ENCODE data around the gene NFX1.
A peak's percentile ranks its signal among the peaks of the same experiment; 100 is the strongest.
"Not testable (repeated sequence)": the region's sequence is repeated elsewhere in the genome, so short reads cannot be mapped to it uniquely, and the experiment has no call there.

The NFX1 gene

DNA sequence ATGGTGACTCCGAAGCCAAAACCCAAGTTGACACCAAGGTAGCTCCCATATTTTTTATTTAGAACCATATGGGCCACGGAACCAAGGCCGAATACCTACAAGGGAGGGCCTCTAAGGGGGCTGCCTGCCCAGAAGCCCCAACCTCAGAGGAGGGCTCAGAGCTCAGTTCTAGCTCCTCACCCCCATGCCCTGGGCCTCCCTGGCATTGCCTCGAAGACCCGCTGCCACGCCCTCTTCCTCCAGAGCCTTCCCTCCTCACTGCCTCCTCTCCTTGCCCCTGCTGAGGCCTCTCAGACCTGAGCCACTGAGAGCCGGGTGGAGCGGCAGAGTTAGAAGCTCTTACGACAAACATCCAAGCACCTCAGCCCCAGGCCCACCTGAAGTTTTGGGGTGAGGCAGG lies 96.7 kb downstream of the NFX1 start:
- DNase-seq (ENCODE audit: low read depth, low spot score), result not testable (repeated sequence)

DNA sequence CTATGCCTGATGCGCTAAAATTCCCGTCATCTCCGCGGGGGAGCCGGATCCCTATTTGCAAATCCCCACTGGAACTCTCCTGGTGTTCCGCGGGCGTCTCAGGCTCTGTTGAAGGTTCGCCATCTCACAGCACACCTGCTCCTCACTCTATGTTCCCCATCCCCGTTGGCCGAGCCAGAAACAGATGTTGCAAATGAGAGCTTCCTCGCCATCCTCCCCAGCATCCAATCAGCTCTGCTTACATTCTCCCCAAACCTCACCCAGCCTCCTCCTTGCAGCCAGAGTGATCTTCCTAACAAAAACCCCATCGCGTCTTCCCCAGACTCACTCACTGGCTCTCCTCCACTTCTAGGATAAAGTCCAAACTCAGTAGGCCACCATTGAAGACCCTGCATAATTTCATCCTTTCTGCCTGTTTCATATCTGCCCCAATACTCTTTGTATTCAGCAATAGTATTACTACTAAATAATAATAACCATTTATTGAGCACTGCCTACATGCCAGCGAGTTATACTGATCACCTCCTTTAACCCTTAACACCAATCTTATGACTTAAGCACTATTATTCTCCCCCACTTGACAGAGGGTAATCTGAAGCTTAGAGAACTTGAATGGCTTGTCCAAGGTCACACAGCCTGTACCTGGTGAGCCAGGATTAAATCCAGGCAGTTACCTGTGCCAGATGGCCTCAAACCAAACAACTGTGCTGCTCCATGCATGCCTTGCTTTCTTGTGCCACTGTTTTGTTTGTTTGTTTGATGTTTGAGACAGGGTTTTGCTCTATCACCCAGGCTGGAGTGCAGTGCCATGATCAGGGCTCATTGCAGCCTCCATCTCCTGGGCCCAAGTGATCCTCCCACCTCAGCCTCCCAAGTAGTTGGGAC lies 98.0 kb downstream of the NFX1 start:
- DNase-seq (ENCODE audit: low read depth, low spot score), result no peak

DNA sequence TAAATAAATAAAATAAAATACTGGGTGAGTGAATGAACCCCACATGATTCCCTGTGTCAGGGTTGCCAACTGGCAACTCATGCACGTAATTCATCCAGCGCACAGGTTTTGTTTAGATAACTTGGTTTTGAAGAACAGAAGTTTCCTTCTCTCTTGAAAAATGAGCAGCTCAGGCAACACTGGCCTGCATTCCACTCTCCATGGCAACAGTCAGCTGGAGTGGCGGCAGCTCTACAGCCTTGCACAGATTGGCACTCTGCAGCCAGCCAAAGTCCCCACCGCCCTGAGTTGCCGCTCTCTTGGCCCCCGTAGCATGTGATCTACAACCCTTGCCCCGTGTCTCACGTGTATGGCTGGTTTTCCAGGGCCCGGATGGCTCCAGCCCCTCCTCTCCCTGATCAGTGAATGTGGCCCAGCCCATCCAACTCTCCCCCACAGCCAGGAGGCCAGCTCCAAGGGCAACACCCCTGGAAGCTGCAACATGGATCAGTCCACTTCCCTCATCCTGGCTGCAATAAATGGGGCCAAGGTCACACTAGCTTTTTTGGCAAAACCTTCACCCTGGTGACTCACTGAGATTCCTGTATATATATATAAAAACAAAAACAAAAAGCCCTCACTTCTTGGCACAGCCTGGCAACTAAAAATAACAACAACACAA lies 100.9 kb downstream of the NFX1 start:
- peak; percentile 90 for DNase-seq (ENCODE audit: low read depth, low spot score)

- not testable (repeated sequence) for DNase-seq (ENCODE audit: low read depth, low spot score)
Observed at GRCh38 chr9:33392591-33393021, 102.3 kb downstream of the NFX1 start.

GRCh38 chr9:33393581-33393980 lies 103.3 kb downstream of the NFX1 start:
- no peak for DNase-seq (ENCODE audit: low read depth, low spot score)

DNA sequence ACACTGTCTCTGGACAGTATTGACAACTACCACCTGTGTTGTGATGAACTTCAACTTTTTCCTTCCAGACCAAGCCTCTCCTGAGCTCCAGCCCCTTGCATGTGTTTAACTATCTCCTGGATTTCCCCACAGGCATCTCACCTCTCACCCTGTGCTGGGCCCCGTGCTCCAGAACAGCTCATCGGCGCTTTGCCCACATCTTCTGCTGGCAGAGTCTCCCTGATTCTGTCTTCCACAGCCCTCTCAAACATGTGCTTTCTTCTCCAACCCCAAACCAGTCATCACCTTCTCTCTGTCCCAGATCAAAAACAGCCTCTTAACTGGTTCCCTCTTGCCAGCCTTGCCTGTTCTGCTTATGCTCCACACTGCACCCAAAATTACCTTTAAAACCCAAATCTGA lies 103.7 kb downstream of the NFX1 start:
- DNase-seq (ENCODE audit: low read depth, low spot score), result not testable (repeated sequence)

GRCh38 chr9:33395159-33395879 lies 105.0 kb downstream of the NFX1 start:
- DNase-seq (ENCODE audit: low read depth, low spot score), result not testable (repeated sequence)

DNA sequence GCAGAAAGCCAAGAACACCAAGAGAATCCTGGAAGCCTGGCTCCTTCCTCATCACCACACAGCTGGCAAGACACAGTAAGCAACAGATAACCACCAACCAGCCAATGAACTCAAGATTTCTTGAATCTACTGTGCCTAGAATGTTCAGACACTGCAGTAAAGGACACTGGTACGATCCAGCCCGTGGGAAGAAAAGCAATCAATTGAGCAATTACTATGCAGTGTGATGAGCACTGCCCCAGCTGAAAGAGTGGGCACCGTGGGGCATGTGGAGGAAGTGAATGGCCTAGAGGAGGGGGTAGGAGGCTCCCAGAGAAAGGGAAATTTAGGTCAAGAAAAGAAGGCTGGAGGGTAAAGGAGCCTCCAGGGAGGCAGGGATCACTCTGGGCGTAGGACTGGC lies 107.5 kb downstream of the NFX1 start:
- DNase-seq (ENCODE audit: low read depth, low spot score), result not testable (repeated sequence)

GRCh38 chr9:33399047-33399446 lies 108.7 kb downstream of the NFX1 start:
- not testable (repeated sequence) for DNase-seq (ENCODE audit: low read depth, low spot score)

DNA sequence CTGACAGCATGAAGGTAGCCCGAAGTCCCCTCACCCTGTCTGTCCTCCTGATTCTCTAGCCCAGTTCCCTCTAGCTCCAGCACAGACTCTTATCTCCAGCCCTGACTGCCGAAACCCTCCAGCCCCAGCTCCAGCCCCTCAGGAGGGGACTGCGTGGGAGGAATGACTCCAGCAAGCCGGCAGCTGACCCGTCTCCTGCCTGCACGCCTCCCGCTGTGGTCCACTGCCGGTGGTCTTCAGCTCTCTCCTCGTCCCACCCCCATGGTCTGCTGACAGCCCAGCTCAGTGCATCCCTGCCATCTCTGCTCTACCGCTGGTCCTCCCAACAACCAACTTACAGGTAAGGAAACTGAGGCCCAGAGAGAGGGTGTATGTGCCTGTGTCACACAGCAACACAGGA lies 111.5 kb downstream of the NFX1 start:
- DNase-seq (ENCODE audit: low read depth, low spot score), result not testable (repeated sequence)

DNA sequence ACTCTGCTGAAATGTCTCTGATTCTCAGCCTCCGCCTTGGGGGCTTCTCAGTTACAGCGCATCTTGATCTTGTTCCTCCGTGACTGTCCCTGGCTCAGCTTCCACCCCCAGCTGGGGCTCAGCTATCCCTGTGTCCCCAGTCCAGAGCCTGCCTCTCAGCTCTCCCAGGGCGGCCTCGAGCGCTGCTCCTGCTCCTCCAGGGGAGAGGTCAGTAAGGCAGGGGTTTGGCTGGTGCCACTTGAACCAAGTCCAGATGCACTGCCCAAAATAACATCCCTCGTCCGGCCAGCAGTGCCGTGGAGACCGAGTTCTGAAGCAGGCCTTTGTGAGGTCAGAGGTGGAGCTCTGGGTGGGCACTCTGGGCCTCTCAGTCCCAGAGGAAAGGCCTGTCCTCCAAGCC lies 112.1 kb downstream of the NFX1 start, which contains the start of gene AQP7:
AQP7 (minus strand) TSS at position 198 of the 400 bp plus-strand sequence. CDS start 1,306 bp downstream, outside the sequence.
- DNase-seq (ENCODE audit: low read depth, low spot score), result not testable (repeated sequence)

- DNase-seq (ENCODE audit: low read depth, low spot score), result no peak
Observed at GRCh38 chr9:33403941-33404787, 113.8 kb downstream of the NFX1 start.

DNA sequence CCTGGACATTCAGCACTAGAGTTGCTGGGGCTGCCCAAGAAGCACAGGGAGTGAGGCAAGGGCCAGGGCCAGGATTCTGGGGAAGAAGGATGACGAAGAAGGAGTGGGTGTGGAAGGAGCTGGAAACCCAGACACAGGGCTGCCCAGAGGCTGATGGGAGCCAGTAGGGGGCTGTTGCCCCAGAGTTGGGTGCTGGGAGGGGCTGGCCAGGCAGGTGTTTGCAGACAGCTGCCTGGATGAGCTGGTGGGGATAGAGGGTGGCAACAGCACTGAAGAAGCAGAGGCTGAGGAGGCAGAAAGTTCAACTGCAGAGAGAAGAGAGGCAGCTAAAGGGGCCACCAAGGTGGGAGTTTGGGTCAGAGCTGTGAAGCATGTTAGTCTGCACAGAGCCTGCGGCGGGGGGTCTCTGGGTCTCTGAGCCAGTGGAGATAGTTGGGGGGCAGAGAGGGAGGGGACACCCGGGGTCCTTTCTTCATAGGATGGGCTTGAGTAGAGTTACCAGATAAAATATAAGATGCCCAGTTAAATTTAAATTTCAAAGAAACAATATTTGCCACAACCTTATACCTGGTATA lies 114.6 kb downstream of the NFX1 start:
- no peak for DNase-seq (ENCODE audit: low read depth, low spot score)

DNA sequence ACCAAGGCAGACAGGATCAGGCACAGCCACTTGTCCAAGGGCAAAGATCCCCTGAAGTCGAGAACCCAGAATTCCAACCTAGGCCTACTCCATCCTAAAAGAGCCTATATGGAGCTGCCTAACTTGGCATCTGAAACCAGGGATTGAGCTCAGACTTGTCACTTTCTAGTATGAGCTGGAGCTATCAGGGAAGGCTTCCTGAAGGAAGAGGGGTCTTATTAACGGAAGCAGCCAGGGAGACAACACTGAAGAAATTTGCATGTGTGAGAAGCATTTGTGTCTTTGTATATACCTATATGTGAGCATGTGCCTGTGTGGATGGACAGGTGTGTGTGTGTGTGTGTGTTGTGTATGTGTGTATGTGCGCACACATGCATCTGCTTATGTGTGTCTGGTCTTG lies 116.7 kb downstream of the NFX1 start:
- DNase-seq (ENCODE audit: low read depth, low spot score), result no peak

DNA sequence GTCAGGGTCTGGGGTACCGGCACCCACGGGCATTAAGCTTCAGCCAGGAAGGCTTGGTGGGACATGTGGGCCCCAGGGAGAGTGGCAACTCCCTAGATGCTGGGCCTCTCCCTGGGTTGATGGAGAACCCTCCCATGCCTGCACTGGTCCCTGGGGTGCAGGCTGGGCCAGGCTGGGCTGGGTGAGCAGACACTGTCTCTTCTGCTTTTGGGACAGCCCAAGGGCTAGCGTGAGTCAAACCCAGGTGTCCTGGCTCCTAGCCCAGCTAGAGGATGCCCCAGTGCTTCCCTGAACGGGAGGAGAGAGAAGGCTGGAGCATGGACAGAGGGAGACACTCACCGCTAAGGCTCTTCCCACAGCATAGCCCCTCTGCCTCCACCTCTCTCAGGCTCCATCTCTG lies 117.8 kb downstream of the NFX1 start:
- no peak for DNase-seq (ENCODE audit: low read depth, low spot score)

DNA sequence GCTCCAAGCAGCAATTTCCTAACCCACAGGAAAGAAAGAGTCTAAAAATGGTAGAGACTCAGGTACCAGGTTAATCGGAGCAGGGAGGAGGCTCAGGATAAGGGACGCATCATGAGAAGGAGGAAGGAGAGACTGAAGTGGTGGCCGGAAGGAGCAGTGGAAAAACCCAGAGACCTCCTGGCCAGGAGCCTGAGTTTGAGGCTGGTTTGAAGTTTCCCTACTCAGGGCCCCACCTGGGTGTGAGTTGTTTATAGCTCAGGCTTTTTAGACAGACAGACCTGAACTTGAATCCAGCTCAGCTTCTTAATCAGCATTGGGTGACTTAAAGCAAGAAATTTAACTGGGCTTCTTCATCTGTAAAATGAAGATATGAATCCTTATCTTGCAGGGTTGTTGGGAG lies 124.0 kb downstream of the NFX1 start:
- DNase-seq (ENCODE audit: low read depth, low spot score), result no peak

- no peak for DNase-seq (ENCODE audit: low read depth, low spot score)
Observed at GRCh38 chr9:33414889-33415500, 124.7 kb downstream of the NFX1 start.

DNA sequence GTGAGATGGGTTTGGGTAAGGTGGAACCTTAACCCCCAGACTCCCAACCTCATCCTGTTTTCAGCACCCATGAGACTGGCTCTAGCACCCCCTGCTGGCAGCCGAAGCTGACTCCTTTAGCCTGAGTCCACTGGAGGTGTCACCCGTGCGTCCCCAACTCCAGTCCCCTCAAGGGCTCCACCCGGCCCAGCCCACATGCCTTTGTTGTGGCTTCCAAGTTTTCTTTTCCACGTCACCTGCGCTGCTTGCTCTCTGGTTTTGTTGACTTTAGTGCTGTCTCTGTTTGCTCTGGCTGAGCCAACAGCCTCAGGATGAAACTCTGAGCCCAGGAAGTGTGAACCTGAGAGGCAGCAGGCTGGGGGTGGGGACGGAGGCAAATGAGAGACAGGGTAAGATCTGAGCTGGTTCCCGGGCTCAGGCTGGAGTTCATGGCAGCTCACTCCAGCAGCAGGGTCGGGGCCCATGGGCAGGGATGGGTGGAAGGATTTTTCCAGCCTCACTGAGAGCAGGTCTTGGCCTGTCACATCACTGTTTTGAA lies 125.3 kb downstream of the NFX1 start:
- peak; percentile 62 for DNase-seq (ENCODE audit: low read depth, low spot score)

DNA sequence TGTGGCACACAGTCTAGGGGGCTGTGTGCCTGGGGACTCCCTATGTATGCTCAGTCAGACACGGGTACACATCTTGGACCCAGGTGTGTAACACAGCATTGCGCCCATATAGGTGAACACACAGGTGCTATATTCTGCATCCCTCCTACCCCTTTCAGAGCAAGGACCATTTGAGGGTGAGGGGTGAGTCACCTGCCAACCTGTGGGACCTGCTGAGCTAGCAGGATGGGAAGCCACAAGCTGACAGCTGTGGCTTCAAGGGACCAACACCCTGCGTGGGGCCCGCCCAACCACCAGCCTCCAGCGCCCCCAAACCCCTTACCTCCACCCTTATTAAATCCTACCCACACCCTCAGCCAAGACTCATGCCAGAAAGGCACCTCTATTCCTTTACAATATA lies 126.7 kb downstream of the NFX1 start:
- DNase-seq (ENCODE audit: low read depth, low spot score), result no peak

DNA sequence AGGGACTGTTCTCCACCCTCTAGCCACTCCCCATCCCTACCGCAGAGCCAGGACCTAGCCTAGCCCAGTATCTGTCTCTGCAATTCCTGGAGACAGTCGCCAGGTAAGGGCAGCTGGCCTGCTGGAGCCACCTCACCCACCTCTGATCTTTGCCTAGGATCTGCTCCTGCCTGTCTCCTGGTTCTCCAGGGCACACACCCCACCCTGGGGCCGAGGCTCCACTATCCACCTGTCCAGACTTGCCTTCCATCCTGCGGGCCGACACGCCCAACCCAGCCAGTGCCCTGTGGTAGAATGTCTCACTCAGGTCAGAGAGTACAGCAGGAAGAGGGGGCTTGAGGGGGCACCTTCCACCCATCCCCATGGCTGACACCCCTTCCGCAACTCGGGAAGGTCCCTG lies 127.8 kb downstream of the NFX1 start:
- no peak for DNase-seq (ENCODE audit: low read depth, low spot score)

All from astrocyte of the hippocampus (primary cell).